ENCODE measurements around the gene CEP20.

Gene CEP20

GRCh38 chr16:15897834-15898254 is 9.4 kb upstream of the CEP20 start:
- DNase-seq (ENCODE audit: low read depth) = peak; percentile 31

GRCh38 chr16:15897121-15897780 is 8.8 kb upstream of the CEP20 start:
- no peak for DNase-seq (ENCODE audit: low read depth)

GRCh38 chr16:15894571-15895374 is 6.4 kb upstream of the CEP20 start:
- no peak for DNase-seq (ENCODE audit: low read depth)

- DNase-seq (ENCODE audit: low read depth) = no peak
Measured at GRCh38 chr16:15891508-15891907, 3.1 kb upstream of the CEP20 start.

- no peak for DNase-seq (ENCODE audit: low read depth)
Measured at GRCh38 chr16:15887283-15887682, 1.1 kb downstream of the CEP20 start.

- no peak for DNase-seq (ENCODE audit: low read depth)
Measured at GRCh38 chr16:15886078-15886477, 2.3 kb downstream of the CEP20 start.

GRCh38 chr16:15885560-15886001 is 2.8 kb downstream of the CEP20 start:
- no peak for DNase-seq (ENCODE audit: low read depth)

- DNase-seq (ENCODE audit: low read depth) = no peak
Measured at GRCh38 chr16:15882563-15882962, 5.8 kb downstream of the CEP20 start.

GRCh38 chr16:15881794-15882379 is 6.5 kb downstream of the CEP20 start:
- no peak for DNase-seq (ENCODE audit: low read depth)

GRCh38 chr16:15880434-15881308 is 7.7 kb downstream of the CEP20 start:
- no peak for DNase-seq (ENCODE audit: low read depth)

GRCh38 chr16:15879255-15879811 is 9.1 kb downstream of the CEP20 start:
- DNase-seq (ENCODE audit: low read depth) = no peak

- no peak for DNase-seq (ENCODE audit: low read depth)
Measured at GRCh38 chr16:15876503-15876902, 11.9 kb downstream of the CEP20 start.

GRCh38 chr16:15874745-15875314 is 13.6 kb downstream of the CEP20 start:
- no peak for DNase-seq (ENCODE audit: low read depth)

- DNase-seq (ENCODE audit: low read depth) = no peak
Measured at GRCh38 chr16:15873737-15874136, 14.7 kb downstream of the CEP20 start.

- no peak for DNase-seq (ENCODE audit: low read depth)
Measured at GRCh38 chr16:15873301-15873700, 15.1 kb downstream of the CEP20 start.

GRCh38 chr16:15870011-15870410 is 18.4 kb downstream of the CEP20 start:
- DNase-seq (ENCODE audit: low read depth) = no peak

GRCh38 chr16:15866451-15866850 is 22.0 kb downstream of the CEP20 start:
- no peak for DNase-seq (ENCODE audit: low read depth)

- DNase-seq (ENCODE audit: low read depth) = no peak
Measured at GRCh38 chr16:15865742-15866141, 22.7 kb downstream of the CEP20 start.

- no peak for DNase-seq (ENCODE audit: low read depth)
Measured at GRCh38 chr16:15864939-15865338, 23.5 kb downstream of the CEP20 start.

GRCh38 chr16:15861996-15862395 is 26.4 kb downstream of the CEP20 start:
- no peak for DNase-seq (ENCODE audit: low read depth)

- DNase-seq (ENCODE audit: low read depth) = no peak
Measured at GRCh38 chr16:15858921-15859668, 29.3 kb downstream of the CEP20 start.
